Panc1 (cell line): ENCODE measurements around the gene LIG4. TPM values are rescaled to one million over a fixed set of nuclear protein-coding genes. Genes with fewer than 3 reads are reported as not detected.

ENCODE experiments used
- ATAC-seq: fragments of 200-7000 bp; cut with Tn5 transposase; 2 replicates; pipeline ENCODE4 v1.9.1; 2020; ENCODE audit warnings: mild to moderate bottlenecking, moderate library complexity
- BruUV-seq: library from RNA; stranded (reverse); fragments of 400-500 nt; replicated peaks from 2 replicates; lab custom pipeline; 2021; lab: Mats Ljungman, UMichigan
- CTCF ChIA-PET: fragments of 300-600 bp; sonication (Branson Sonifier 250); formaldehyde crosslinking; loops from one replicate; lab custom pipeline; 2022; ENCODE audit warnings: antibody characterized with exemption; lab: Charles Lee
- POLR2A ChIA-PET: fragments of 300-600 bp; sonication (Branson Sonifier 250); formaldehyde crosslinking; loops from one replicate; lab custom pipeline; 2022; ENCODE audit warnings: antibody characterized with exemption; lab: Charles Lee
- DNase-seq: peaks from one replicate; pipeline ENCODE4 v3.0.0-alpha.2; 2010; ENCODE audit warnings: low read depth, low spot score
- H3K27ac ChIP-seq: 2 replicates; pipeline ENCODE4 v1.5.1; 2011; ENCODE audit warnings: mild to moderate bottlenecking, low read length, inconsistent platforms
- H3K27me3 ChIP-seq: fragments of 200-500 bp; sonication (Bioruptor generic); 2 replicates; pipeline ENCODE4 v1.6.0; 2014; ENCODE audit warnings: low read length, inconsistent platforms; ENCODE audit not compliant: control insufficient read depth, insufficient read depth
- H3K36me3 ChIP-seq: fragments of 200-500 bp; sonication (Bioruptor generic); 2 replicates; pipeline ENCODE4 v1.5.1; 2014; ENCODE audit warnings: inconsistent platforms, mild to moderate bottlenecking, low read length, moderate library complexity; ENCODE audit not compliant: control insufficient read depth, insufficient read depth
- H3K4me1 ChIP-seq: 2 replicates; pipeline ENCODE4 v1.5.1; 2011; ENCODE audit warnings: inconsistent platforms, mild to moderate bottlenecking, low read length, moderate library complexity; ENCODE audit not compliant: control insufficient read depth, insufficient read depth
- H3K4me3 ChIP-seq, 2 experiments: 2 replicates each; pipeline ENCODE4 v1.5.1; 2011 to 2012; ENCODE audit warnings: low read depth in 2 of 2, low read length in 2 of 2, mild to moderate bottlenecking in 2 of 2, inconsistent platforms in 1 of 2, moderate library complexity in 1 of 2
- H3K9me3 ChIP-seq: fragments of 200-500 bp; sonication (Bioruptor generic); 2 replicates; pipeline ENCODE4 v1.5.1; 2014; ENCODE audit warnings: low read depth, mild to moderate bottlenecking, inconsistent platforms, low read length, moderate library complexity; ENCODE audit not compliant: control insufficient read depth, insufficient read depth
- POLR2AphosphoS5 ChIP-seq: IDR thresholded peaks from 2 replicates; pipeline ENCODE4 v1.6.1; 2012; ENCODE audit warnings: mild to moderate bottlenecking, low read depth, low read length, moderate library complexity
- SIN3A ChIP-seq: IDR thresholded peaks from 2 replicates; pipeline ENCODE4 v1.6.1; 2012; ENCODE audit warnings: low read depth, mild to moderate bottlenecking, low read length, moderate library complexity, borderline replicate concordance; ENCODE audit not compliant: insufficient read depth
- TCF7L2 ChIP-seq: IDR thresholded peaks from 2 replicates; pipeline ENCODE4 v1.6.1; 2011; ENCODE audit warnings: mild to moderate bottlenecking, low read depth, low read length, inconsistent platforms
- in situ Hi-C: cut with HindIII; loops from 2 replicates; pipeline ENCODE4 v1.10.0; 2016; ENCODE audit warnings: low sequenced_read_pairs, low pct_unique_long_range_greater_than_20kb
- intact Hi-C: fragments of 100-400 bp; cut with micrococcal nuclease; formaldehyde crosslinking; loops from one replicate; pipeline ENCODE4 v1.10.0; 2022; ENCODE audit not compliant: unreplicated experiment
- total RNA-seq: library from RNA; stranded (reverse); gene quantifications from one replicate; pipeline ENCODE4 v1.2.1, GENCODE V29; 2021; ENCODE audit not compliant: unreplicated experiment
- TF ChIP-seq, protein P1 (sequence below): fragments of 450-650 bp; IDR thresholded peaks from 2 replicates; pipeline ENCODE4 v1.5.1; 2017; ENCODE audit warnings: mild to moderate bottlenecking
- TF ChIP-seq, protein P2 (sequence below), 2 experiments: IDR thresholded peaks; 2 replicates each; pipeline ENCODE4 v1.6.1; 2011 to 2012; ENCODE audit warnings: low read depth in 2 of 2, control low read depth in 1 of 2, low read length in 1 of 2, mild to moderate bottlenecking in 1 of 2, moderate library complexity in 1 of 2; ENCODE audit not compliant: insufficient read depth in 1 of 2

The LIG4 gene
- total RNA-seq, 1 experiment from 2014 or later = 8.2 TPM

DNA sequence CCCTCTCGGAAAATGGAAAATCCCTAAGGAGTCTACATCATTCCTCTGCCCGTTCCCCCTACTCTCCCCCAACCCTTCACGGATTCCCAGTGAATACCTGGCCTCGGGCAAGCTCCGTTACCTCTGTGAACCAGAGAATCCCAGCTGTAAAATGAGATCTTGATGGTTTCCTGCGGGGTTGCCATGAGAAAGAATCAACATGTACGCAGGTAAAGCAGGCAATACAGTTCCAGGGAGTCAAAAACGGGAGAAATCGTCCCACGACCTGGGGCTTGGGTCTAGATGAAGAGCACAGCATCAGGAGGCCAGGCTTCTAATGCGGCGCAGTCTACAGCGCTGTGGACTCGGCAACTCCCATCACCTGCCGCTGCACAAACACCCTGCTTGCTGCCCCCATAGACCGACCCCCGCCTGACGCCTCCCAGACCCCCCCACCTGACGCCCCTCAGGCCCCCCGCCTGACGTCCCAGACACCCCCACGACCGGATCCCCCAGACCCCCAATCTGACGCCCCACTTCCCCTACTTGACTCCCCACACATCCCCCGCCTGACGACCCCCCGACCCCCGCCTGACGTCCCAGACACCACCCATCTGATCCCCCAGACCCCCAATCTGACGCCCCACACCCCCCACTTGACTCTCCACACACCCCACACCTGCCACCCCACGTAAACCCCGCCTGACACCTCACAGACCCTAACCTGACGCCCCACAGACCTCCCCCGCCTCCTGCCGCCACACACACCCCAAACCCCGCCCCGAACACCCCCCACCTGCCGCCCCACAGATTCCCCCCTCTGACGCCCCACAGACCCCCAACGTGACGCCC lies 680 bp downstream of the LIG4 start:
- intact Hi-C loops (no loop called here), in situ Hi-C loops (no loop called here)
- ATAC-seq (no peak), DNase-seq (no peak)
- BruUV-seq = no TSS peak
- Histone ChIP-seq H3K36me3 (peaks cover 3% of the 10 kb centered on the region), H3K27me3 (no peaks in the 10 kb centered on the region), H3K9me3 (no peaks in the 10 kb centered on the region), H3K4me1 (peaks cover 15% of the 10 kb centered on the region; the same call in 1 of the 2 replicates), H3K4me3 (peak overlapping the region; percentile 45 to 76), H3K27ac (peak overlapping the region; percentile 61; the same call in 1 of the 2 replicates)
- CTCF ChIA-PET = no interaction called here
- POLR2A ChIA-PET = no interaction called here
- TF ChIP-seq TCF7L2 (no peak), SIN3A (no peak), POLR2AphosphoS5 (no peak)
- TF ChIP-seq, protein P1, sequence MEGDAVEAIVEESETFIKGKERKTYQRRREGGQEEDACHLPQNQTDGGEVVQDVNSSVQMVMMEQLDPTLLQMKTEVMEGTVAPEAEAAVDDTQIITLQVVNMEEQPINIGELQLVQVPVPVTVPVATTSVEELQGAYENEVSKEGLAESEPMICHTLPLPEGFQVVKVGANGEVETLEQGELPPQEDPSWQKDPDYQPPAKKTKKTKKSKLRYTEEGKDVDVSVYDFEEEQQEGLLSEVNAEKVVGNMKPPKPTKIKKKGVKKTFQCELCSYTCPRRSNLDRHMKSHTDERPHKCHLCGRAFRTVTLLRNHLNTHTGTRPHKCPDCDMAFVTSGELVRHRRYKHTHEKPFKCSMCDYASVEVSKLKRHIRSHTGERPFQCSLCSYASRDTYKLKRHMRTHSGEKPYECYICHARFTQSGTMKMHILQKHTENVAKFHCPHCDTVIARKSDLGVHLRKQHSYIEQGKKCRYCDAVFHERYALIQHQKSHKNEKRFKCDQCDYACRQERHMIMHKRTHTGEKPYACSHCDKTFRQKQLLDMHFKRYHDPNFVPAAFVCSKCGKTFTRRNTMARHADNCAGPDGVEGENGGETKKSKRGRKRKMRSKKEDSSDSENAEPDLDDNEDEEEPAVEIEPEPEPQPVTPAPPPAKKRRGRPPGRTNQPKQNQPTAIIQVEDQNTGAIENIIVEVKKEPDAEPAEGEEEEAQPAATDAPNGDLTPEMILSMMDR = no peak
- TF ChIP-seq, protein P2, sequence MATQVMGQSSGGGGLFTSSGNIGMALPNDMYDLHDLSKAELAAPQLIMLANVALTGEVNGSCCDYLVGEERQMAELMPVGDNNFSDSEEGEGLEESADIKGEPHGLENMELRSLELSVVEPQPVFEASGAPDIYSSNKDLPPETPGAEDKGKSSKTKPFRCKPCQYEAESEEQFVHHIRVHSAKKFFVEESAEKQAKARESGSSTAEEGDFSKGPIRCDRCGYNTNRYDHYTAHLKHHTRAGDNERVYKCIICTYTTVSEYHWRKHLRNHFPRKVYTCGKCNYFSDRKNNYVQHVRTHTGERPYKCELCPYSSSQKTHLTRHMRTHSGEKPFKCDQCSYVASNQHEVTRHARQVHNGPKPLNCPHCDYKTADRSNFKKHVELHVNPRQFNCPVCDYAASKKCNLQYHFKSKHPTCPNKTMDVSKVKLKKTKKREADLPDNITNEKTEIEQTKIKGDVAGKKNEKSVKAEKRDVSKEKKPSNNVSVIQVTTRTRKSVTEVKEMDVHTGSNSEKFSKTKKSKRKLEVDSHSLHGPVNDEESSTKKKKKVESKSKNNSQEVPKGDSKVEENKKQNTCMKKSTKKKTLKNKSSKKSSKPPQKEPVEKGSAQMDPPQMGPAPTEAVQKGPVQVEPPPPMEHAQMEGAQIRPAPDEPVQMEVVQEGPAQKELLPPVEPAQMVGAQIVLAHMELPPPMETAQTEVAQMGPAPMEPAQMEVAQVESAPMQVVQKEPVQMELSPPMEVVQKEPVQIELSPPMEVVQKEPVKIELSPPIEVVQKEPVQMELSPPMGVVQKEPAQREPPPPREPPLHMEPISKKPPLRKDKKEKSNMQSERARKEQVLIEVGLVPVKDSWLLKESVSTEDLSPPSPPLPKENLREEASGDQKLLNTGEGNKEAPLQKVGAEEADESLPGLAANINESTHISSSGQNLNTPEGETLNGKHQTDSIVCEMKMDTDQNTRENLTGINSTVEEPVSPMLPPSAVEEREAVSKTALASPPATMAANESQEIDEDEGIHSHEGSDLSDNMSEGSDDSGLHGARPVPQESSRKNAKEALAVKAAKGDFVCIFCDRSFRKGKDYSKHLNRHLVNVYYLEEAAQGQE (IDR thresholded peaks at IDR 0.05; ENCODE audit: insufficient read depth in 1 of 2, low read depth in 2 of 2, low read length in 1 of 2) = no peak

DNA sequence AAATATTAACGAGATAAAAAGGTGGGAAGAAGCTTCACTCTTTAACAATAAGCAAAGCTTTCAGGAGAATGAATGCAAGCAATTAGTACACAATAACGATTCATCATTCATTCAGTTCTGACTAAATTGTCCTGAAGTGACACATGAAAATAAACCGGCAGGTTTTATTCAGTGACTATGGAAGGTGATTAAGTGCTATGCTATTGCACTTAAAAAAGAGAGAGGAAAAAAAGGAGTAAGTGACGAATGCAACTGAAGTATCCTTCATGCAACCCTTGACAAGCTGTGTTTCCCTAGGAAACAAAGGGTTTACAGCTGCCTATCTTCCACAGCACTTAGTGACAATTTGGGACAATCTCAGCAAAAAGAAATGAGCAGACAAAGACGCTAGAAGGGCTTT lies 1.4 kb downstream of the LIG4 start:
- peak overlapping the region; percentile 37 to 55 for H3K4me3 ChIP-seq
- ATAC-seq (no peak), DNase-seq (no peak)
- no TSS peak for BruUV-seq
- intact Hi-C loops = no loop called here
- no peaks in the 10 kb centered on the region for H3K9me3 ChIP-seq
- POLR2A ChIA-PET = no interaction called here
- in situ Hi-C loops = no loop called here
- H3K27ac ChIP-seq = peak overlapping the region; percentile 61; the same call in 1 of the 2 replicates
- TF ChIP-seq TCF7L2 (no peak), POLR2AphosphoS5 (no peak), SIN3A (no peak)
- TF ChIP-seq, protein P2 (IDR thresholded peaks at IDR 0.05; ENCODE audit: insufficient read depth in 1 of 2, low read depth in 2 of 2, low read length in 1 of 2) = no peak
- TF ChIP-seq, protein P1 = no peak
- CTCF ChIA-PET = no interaction called here
- no peaks in the 10 kb centered on the region for H3K27me3 ChIP-seq
- peaks cover 3% of the 10 kb centered on the region for H3K36me3 ChIP-seq
- H3K4me1 ChIP-seq = peaks cover 11% of the 10 kb centered on the region; the same call in 1 of the 2 replicates
